D721Med (cell line): ENCODE results near the gene SLC17A4.
"Not testable (repeated sequence)": the region's sequence is repeated elsewhere in the genome, so short reads cannot be mapped to it uniquely, and the experiment has no call there.

Experiments used
- DNase-seq: peaks from one replicate; pipeline ENCODE4 v3.0.0; 2011; ENCODE audit warnings: low spot score; ENCODE audit not compliant: insufficient read length
- FAIRE-seq: peaks from 2 replicates; lab custom pipeline; 2011; peaks lifted over from hg19 to GRCh38; lab: Jason Lieb, UNC
- CTCF ChIP-seq: IDR thresholded peaks from 2 replicates; pipeline ENCODE4 v1.5.1; 2012; ENCODE audit warnings: mild to moderate bottlenecking, control low read depth; ENCODE audit not compliant: insufficient read depth; ENCODE audit errors: missing control alignments

SLC17A4 gene

GRCh38 chr6:25735261-25735660 lies 19.3 kb upstream of the SLC17A4 start:
- peak; percentile 64 for FAIRE-seq
- DNase-seq, result no peak
- no peak for TF ChIP-seq CTCF

GRCh38 chr6:25743868-25744267 lies 10.7 kb upstream of the SLC17A4 start:
- TF ChIP-seq CTCF, result no peak
- no peak for DNase-seq
- no peak for FAIRE-seq

- no peak for TF ChIP-seq CTCF
- no peak for DNase-seq
- FAIRE-seq, result no peak
Observed at GRCh38 chr6:25745836-25746235, 8.7 kb upstream of the SLC17A4 start.

- no peak for FAIRE-seq
- no peak for DNase-seq
- no peak for TF ChIP-seq CTCF
Observed at GRCh38 chr6:25746968-25747367, 7.6 kb upstream of the SLC17A4 start.

- no peak for FAIRE-seq
- DNase-seq, result no peak
- TF ChIP-seq CTCF, result no peak
Observed at GRCh38 chr6:25747477-25747876, 7.1 kb upstream of the SLC17A4 start.

- TF ChIP-seq CTCF, result no peak
- DNase-seq (no peak), FAIRE-seq (no peak)
Observed at GRCh38 chr6:25748049-25748448, 6.5 kb upstream of the SLC17A4 start.

GRCh38 chr6:25748601-25749517 lies 5.7 kb upstream of the SLC17A4 start:
- DNase-seq, FAIRE-seq: not testable (repeated sequence)
